HG02763 (cell line): Measurements from ENCODE around the gene SLC50A1.
"Not testable (repeated sequence)": the region's sequence is repeated elsewhere in the genome, so short reads cannot be mapped to it uniquely, and the experiment has no call there.

ENCODE experiments used
- ATAC-seq: cut with Tn5 transposase; IDR thresholded peaks from one replicate; pipeline ENCODE4 v1.9.1; 2021; ENCODE audit warnings: mild to moderate bottlenecking, moderate library complexity; ENCODE audit not compliant: unreplicated experiment

Gene SLC50A1

DNA sequence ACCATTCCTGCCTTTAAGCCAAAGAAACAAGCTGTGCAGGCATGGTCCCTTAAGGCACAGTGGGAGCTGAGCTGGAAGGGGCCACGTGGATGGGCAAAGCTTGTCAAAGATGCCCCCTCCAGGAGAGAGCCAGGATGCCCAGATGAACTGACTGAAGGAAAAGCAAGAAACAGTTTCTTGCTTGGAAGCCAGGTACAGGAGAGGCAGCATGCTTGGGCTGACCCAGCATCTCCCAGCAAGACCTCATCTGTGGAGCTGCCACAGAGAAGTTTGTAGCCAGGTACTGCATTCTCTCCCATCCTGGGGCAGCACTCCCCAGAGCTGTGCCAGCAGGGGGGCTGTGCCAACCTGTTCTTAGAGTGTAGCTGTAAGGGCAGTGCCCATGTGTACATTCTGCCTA is 1.3 kb upstream of the SLC50A1 start:
- ATAC-seq: no peak

- no peak for ATAC-seq
Observed at GRCh38 chr1:155134880-155135414, 705 bp upstream of the SLC50A1 start.

- no peak for ATAC-seq
Observed at GRCh38 chr1:155136748-155137147, 1.1 kb downstream of the SLC50A1 start.

- ATAC-seq: no peak
Observed at GRCh38 chr1:155137154-155137949, 1.7 kb downstream of the SLC50A1 start.

DNA sequence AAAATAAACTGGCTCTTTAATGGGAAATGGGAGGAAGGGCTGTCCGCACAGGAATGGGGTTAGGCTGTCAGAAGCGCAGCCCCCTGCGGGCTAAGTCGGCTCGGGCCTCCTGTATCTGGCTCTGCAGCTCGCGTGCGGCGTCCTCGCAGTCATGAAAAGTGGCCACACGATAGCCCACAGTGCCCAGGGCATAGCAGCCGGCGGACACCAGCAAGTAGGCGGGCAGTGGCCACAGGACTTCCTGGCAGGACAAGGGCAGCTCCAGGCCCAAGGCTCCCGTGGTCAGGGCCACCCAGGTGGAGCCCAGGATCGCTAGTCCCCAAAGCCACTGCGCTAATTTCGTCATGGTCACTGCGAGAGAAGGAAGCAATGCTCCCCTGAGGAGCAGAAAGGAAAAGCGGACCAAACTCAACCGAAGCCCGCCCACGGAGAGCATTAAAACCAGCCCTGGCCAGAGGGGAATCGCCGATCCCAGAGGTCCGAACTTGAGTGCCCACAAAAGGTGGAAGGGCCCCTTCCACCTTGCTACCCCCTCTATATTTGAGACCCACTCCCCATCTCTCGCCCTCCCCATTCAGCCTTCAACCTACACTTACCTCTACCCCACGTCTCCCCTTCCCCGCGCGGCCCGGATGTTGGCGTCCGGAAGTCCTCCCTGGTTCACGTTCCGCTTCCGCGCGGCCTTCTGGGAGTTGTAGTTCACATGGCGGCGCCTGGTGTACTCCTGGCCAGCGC is 4.4 kb downstream of the SLC50A1 start, which contains the start of gene DPM3:
DPM3 (minus strand) TSS at position 637 of the 735 bp plus-strand sequence; CDS start at position 346, 291 bp downstream.
- ATAC-seq: peak; percentile 57

GRCh38 chr1:155140630-155140953 is 4.9 kb downstream of the SLC50A1 start:
- no peak for ATAC-seq

DNA sequence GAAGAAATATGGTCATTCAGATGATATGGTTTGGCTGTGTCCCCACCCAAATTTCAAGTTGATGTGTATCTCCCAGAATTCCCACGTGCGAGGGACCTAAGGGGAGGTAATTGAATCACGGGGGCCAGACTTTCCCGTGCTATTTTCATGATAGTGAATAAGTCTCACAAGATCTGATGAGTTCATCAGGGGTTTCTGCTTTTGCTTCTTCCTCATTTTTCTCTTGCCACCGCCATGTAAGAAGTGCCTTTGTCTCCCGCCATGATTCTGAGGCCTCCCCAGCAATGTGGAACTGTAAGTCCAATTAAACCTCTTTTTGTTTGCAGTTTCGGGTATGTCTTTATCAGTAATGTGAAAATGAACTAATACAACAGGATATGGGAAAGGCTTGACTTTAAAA is 6.1 kb downstream of the SLC50A1 start:
- ATAC-seq: no peak

- ATAC-seq: no peak
Observed at GRCh38 chr1:155145491-155145890, 9.8 kb downstream of the SLC50A1 start.

DNA sequence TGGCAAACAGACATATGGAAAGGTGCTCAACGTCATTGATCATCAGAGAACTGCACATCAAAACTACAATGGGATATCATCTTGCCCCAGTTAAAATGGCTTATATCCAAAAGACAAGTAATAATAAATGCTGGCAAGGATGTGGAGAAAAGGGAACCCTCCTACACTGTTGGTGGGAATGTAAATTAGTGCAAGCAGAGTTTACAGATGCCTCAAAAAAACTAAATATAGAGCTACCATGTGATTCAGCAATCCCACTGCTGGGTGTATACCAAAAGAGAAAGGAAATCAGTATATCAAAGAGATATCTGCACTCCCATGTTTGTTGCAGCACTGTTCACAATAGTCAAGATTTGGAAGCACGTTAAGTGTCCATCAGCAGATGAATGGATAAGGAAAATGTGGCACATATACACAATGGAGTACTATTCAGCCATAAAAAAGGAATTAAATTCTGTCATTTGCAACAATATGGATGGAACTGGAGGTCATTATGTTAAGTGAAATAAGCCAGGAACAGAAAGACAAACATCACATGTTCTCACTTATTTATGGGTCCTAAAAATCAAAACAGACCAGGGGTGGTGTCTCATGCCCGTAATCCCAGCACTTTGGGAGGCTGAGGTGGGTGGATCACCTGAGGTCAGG is 20.5 kb downstream of the SLC50A1 start:
- ATAC-seq: not testable (repeated sequence)

DNA sequence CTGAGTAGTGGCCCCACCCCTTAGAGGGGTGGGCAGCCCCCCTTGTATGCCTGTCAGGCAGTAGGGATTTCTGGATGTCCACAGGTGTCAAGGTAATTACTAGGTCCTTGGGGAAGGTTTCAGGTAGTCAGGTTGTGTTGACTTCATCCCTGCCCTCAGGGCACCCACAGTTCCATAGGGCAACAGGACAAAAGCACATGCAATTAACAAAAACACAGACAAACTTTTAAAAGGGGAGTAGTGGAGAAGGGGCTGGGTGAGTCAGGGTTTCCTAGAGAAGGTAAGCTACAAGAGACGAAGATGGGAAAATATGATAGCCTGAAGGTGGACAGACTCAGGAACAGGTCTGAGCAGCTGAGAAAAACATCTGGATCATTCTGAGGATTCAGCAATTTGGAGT is 23.3 kb downstream of the SLC50A1 start:
- no peak for ATAC-seq

DNA sequence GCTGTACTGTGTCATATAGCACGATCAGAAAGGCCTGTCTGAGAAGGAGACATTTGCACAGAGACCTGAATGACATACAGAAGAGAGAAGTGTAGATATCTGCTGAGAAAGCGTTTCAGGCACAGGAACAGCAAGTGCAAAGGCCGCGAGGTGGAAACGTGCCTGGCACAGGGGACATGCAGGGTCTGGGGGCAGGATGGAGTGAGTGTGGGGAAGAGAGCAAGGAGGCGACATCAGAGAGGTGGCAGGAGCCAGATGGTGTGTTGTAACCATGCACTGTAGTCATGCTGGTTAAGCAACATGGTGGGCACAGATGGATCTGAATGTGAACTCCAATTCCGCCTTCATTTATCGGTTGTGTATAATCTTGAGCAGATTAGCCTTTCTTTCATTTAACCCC is 24.5 kb downstream of the SLC50A1 start:
- ATAC-seq: no peak

- ATAC-seq: not testable (repeated sequence)
Observed at GRCh38 chr1:155162631-155163030, 27.0 kb downstream of the SLC50A1 start.

DNA sequence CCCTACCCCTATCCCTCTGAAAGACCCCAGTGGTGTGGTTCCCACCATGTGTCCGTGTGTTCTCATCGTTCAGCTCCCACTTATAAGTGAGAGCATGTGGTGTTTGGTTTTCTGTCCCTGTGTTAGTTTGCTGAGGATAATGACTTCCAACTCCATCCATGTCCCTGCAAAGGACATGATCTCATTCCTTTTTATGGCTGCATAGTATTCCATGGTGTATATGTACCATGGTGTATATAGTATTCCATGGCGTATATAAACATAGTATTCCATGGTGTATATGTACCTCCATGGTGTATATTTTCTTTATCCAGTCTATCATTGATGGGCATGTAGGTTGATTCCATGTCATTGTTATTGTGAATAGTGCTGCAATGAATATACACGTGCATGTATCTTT is 28.1 kb downstream of the SLC50A1 start:
- not testable (repeated sequence) for ATAC-seq

DNA sequence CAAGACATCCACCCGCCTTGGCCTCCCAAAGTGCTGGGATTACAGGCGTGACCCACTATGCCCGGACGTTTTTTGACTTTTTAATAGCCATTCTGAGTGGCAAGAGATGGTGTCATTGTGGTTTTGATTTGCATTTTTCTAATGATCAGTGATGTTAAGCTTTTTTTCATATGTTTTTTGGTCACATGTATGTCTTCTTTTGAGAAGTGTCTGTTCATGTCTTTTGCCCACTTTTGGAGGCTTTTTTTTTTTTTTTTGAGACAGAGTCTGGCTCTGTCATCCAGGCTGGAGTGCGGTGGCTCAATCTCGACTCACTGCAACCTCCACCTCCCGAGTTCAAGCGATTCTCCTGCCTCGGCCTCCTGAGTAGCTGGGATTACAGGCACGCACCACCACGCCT is 29.0 kb downstream of the SLC50A1 start:
- ATAC-seq: not testable (repeated sequence)

DNA sequence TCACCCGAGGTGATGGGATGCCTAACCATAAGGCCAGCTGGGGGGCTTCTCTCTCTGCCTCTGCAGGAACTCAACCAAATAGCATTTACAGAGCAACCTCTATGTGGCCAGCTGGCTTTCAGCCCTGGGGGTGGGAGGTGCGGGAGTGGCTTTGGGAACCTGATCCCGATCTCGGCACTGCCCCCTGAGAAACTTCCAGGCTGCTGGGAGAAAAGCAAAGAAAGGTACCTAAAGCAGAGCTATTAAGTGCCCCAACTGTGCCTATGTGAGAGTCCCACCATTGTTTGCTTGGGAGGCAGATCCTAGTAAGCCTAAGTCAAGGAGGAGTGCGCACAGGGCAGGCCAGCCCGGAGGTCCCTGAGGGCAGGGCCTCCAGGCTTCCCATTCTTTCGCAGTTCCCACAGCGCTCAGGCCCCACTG is 30.4 kb downstream of the SLC50A1 start:
- ATAC-seq: no peak

GRCh38 chr1:155166471-155167165 is 31.0 kb downstream of the SLC50A1 start:
- no peak for ATAC-seq

- ATAC-seq: no peak
Observed at GRCh38 chr1:155167166-155168104, 31.8 kb downstream of the SLC50A1 start.

- ATAC-seq: not testable (repeated sequence)
Observed at GRCh38 chr1:155168105-155168445, 32.4 kb downstream of the SLC50A1 start.

DNA sequence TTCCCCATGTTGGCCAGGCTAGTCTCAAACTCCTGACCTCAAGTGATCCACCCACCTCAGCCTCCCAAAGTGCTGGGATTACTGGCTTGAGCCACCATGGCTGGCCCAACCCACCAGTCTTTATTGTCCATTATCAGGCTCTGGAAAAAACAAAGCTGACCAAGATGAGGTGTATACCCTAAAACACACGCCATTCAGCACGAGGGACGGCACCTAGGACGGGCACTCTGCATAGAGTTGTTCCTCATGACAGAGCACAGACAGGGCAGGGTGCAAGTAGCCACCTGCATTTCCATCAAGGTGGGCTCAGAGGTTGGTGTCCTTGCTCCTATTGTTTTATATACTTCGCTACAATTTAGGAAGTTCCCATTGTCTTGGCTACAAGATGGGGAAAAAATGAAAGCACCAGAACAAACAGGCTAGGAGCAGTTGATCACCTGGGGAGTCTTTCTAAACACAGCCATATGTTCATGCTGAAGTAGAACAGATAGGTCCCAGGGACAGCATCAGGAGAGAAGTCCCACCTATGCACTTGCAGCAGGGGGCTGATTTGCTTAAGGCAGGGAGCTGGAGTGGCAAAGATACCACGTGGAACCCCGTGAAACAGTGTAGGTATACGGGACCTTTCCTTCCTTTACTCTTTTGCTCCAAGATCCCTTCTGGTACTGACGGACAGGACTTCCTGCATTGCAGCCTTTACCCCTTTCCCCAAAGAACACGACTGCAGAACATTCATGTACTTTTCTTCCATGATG is 33.0 kb downstream of the SLC50A1 start:
- no peak for ATAC-seq
